Activated CD8-positive, alpha-beta memory T cell treated with anti-CD3 and anti-CD28 coated beads, Interleukin-2, amount 50 U/mL, for 4 hours (primary cell): ENCODE results near the gene ONECUT2.
"Not testable (repeated sequence)": the region's sequence is repeated elsewhere in the genome, so short reads cannot be mapped to it uniquely, and the experiment has no call there.

Experiments
- DNase-seq: peaks from one replicate; pipeline ENCODE4 v3.0.0-alpha.2; 2020

Gene ONECUT2

DNA sequence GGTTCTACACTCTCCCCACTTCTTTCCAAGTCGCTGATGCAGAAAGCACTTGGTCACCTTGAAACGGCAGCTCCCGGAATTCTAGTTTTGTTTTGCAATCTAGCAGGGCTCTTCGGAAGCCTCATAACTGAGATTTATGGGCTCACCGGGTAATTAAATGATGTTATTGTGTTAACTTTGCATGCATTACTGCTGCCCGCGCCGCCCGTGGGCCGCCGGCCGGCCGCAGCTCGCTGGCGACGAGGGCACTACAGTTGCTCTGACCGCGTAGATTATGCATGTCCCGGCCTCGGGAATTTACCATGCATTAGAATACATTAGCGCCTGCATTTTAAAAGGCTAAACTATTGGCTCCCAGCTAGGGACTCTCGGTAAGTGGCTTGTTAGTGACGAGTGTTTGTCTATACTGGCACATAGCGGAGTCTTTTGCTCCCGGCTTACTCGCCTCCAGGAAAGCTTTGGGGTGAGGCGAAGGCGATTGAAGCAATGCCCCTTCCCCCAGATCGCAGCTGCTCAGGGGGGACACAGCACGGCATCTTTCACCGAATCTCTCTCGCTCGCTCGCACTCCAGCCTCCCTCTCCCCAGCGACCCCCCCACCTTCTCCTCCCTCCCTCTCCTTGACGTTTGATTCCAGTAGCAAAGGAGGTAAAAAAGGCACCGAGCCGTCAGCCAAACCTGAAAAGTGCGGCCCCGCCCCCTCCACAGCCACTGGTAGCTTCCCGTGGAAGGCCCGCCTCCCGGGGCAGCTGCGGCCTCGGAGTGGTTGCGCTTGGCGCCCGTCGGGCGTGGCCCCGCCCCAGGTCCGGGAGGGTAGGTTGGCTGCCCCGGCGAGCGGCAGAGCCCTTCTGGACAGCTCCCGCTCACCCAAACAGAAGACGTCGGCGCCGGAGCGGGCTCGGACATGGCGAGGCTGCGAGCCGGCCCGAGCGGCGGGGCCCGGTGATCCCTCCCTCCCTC lies at the start of gene ONECUT2:
ONECUT2 (plus strand) TSS at position 839 of the 959 bp plus-strand sequence. CDS start 343 bp downstream, outside the sequence.
- peak; percentile 54 for DNase-seq

DNA sequence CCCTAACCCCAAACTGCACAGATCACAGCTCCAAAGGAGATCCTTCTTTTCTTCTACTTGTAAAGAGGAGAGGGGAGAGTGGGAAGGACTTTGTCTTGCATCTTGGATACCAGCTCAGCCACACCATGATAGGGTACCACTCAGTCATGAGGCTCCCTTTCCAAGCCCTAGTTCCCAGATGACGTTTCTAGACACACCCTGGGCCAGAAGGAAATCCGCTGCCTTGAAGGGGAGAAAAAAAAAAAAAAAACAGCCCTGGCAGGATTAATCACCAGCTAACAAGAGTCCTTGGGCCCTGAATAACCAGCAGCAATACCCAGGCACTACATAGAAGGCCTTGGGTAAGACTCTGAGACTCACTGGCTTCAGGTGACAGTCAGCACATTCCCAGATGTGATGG lies 45.9 kb upstream of the ONECUT2 start:
- DNase-seq, result no peak

DNA sequence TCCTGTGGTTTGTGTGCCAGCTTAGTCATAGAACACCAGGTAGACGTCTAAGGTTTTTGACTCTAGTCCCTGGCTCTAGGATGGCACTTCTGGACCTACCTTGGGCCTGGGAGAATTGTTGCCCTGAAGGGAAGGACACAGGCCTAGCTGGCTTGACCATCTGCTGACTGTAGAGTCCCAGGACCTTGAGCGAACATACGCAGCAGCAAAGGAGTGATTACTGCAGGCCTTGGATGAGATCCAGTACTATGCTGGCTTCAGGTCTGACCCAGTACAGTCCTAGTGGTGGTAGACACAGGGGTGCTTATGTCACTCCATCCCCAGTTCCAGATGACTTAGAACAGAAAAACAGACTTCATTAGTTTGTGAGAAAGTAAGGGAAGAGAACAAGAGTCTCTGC lies 45.1 kb upstream of the ONECUT2 start:
- DNase-seq, result no peak

DNA sequence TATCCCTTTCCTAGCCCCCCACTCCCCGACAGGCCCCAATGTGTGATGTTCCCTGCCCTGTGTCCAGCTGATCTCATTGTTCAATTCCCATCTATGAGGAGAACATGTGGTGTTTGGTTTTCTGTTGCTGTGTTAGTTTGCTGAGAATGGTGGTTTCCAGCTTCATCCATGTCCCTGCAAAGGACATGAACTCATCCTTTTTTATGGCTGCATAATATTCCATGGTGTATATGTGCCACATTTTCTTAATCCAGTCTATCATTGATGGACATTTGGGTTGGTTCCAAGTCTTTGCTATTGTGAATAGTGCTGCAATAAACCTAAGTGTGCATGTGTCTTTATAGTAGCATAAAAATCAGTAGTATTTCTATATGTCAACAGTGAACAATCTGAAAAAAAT lies 40.4 kb upstream of the ONECUT2 start:
- DNase-seq, result not testable (repeated sequence)

DNA sequence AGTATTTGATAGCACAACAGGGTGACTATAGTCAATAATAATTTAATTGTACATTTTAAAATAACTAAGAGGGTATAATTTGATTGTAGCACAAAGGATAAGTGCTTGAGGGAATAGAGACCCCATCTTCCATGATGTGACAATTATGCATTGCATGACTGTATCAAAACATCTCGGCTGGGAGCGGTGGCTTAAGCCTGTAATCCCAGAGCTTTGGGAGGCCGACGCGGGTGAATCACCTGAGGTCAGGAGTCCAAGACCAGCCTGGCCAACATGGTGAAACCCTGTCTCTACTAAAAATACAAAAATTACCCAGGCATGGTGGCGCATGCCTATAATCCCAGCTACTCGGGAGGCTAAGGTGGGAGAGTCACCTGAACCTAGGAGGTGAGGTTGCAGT lies 38.3 kb upstream of the ONECUT2 start:
- DNase-seq, result not testable (repeated sequence)

DNA sequence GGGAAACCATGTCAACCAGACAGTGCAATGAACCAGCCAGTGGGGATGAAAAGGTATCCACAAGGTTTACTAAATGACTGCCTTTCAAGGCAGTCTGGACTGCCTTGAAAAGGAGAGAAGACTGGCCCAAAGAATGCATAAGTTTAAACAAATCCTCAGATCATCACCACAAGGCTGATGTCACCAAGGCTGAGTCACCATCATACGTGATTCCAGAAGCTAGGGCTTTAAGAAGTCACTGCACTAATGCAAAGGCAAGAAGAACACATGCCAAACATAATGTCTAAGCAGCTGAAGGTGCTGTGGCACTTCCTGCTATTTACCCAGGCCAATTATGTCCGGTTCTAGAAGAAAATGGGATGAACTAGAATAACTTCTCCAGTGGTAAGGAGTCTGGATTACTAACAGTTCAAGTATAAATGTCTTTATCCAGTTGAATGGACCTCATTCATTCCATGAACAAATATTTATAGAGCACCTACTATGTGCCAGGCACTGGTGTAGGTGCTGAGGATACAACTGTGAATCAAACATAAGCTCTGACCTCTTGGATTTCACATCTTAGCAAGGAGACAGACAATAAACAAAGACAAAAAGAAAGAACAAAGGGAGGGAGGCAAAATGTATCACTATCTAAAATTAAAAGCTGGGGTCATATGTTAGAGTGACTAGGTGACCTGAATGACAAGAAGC lies 37.6 kb upstream of the ONECUT2 start:
- no peak for DNase-seq

DNA sequence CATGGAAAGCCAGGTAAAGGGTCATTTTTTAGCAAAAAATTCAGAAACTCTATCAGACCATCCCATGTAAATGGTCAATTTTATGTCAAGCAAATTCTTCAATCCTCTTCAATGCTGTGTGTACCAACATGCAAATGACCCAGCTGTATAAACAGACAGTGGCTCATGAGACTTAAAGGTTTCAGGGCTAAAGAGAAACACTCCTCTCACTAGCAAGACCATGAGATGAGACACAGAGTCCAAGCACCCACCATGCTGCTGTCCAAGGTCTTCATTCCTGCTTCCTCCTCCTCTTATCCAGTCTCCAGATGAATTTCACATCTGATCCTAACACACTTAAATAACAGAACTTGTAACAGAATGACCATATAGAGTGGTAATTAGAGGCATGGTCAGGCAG lies 30.8 kb upstream of the ONECUT2 start:
- no peak for DNase-seq

DNA sequence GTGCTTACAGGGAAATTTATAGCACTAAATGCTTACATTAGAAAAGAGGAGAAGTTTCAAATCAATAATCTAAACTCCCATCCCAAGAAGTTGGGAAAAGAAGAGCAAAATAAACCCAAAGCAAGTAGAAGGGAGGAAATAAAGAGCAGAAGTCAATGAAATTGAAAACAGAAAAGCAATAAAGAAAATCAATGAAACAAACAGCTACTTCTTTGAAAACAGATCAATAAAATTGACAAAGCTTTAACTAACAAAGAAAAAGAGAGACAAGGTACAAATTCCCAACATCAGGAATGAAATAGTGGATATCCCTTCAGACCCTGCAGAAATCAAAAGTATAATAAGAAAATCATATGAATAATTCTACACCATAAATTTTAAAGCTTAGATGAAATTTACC lies 25.5 kb upstream of the ONECUT2 start:
- DNase-seq, result no peak

DNA sequence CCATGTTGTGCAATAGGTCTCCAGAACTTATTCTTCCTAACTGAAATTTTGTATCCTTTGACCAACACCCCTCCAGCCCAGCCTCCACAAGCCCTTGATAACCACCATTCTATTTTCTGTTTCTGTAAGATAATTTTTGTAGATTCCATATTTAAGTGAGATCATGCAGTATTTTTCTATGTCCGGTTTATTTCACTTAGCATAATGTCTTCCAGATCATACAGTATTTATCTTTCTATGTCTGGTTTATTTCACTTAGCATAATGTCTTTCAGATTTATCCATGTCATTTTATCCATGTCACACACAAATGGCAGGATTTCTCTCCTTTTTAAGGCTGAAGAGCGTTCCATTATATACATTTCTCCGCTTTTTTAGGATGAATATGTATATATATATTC lies 24.4 kb upstream of the ONECUT2 start:
- no peak for DNase-seq

DNA sequence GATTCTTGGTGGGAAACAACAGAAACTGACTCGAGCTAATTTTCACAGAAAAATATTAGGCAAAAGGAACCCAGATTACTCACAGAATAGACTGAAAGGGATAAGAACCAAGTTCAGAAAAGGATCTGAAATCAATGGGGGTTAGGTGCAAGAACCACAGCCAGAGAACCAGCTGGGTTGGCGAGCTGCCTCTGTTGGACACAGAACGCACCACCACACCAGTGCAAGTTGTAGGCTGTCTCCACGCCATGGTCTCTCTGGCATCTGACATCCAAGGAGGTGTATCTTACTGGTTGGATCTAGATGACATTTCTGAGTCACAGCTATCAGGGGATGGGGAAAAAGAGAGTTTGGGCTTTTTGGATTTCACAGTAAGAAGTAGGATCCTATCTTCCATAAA lies 18.6 kb upstream of the ONECUT2 start:
- DNase-seq, result no peak

DNA sequence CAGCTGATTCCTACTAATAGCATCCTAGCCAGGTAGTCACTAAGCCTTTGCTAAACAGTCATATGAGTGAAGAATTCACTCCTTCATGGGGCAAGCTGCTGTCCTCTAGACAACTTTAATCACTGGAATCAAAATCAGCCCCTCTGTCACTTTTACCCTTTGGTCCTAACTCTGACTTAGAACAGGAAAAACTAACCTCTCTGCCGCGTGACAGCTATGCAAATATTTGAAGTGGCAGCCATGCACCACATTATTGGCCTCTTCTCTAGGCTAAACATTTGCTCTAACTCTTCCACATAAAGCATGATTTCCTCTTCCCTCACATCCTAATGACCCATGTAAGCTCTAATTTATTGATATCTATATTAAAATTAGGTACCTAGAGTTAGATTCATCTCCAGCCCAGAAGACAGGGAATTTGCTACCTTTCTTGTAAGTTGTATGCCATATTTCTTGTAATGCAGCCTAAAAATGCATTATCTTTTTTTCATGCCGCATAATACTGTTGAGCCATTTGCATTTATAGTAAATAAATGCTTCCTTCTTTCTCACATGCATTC lies 12.8 kb upstream of the ONECUT2 start:
- no peak for DNase-seq

DNA sequence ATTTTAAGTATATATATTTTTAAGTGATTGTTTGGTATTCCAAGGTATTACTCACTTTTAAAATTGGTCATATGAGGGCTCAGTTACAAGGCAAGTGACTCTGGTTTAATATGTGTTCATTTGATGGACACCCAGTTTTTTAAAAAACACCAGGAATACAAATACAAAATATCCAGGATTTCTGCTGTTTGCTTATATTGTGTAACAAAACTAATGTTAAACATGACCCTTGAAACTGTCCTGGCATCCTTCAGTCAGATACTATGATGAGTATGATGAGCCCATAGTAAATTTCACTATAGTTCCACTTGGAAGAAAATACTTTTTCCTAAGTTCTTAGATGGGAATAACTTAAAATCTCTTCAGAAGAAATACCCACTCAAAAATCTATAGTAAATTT lies 11.4 kb upstream of the ONECUT2 start:
- no peak for DNase-seq

DNA sequence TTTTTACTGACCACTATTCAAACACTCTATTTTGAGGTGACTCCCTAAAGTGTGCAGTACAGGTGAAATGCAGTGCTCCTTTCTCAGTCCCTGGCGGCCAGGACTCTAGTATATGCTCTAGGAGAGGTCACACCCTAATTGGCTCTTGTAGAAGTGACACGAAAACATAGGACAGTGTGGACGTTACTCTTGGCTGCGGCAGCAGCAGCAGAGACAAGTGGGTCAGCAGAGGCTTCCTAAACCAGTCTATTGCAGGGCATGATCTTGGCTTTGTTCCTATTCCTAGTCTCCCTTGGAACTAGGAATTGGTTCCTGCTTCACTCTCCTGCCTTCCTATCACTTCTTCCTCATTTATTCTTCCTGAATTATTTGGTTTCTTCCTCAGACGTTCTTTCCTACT lies 10.1 kb upstream of the ONECUT2 start:
- no peak for DNase-seq

DNA sequence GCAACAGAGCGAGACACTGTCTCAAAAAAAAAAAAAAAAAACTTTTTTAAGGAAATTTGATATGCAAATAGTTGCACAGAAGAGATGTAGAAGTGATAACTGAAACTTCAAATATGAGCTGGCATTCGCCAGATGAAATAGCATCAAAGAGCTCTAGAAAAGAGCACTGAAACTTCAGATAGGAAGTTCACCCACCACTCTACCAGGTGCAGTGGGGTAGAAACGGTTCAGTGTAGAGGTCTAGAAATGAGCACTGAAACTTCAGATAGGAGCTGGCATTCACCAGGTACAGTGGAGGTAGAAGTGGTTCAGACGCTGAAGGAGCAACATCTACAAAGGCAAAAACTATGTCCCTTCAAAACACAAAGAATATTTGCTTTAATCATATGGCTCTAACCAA lies 9.0 kb upstream of the ONECUT2 start:
- DNase-seq, result no peak

DNA sequence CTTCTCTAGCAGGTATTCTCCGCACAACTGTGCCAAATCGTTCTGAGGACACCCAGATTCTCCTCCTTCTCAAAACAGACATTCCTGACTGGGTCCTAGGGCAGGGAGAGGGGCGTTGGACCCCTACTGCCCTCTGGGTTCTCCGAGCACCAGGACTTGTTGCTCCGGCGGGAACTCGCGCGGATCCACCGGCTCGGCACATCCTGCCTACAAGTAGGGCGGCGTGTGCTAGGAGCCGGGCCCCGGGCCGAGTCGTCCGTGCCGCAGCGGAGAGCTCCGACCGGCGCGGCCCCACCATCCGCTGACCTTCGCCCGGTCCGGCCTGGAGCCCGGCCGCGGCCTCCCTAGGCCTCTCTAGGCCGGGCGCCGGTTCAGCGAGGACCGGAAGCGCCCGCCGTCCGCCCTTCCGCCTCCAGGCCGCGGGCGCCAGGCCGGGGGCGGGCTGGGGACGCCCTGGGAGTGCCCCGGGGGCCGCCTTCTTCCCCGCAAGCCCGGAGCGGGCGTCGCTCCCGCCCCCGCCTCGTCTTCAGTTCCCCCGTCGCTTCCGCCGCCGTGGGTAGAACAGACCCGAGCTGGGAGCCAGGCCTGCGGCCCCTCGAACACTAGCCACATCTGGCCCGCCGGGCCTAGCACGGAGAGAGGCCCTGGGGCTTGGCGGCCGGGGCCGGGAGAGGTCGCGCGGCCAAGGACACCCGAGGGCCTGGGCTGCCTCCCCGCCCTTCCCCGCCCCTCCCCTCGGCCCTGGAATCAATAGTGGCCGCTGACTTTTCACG lies 7.6 kb upstream of the ONECUT2 start:
- DNase-seq, result no peak

DNA sequence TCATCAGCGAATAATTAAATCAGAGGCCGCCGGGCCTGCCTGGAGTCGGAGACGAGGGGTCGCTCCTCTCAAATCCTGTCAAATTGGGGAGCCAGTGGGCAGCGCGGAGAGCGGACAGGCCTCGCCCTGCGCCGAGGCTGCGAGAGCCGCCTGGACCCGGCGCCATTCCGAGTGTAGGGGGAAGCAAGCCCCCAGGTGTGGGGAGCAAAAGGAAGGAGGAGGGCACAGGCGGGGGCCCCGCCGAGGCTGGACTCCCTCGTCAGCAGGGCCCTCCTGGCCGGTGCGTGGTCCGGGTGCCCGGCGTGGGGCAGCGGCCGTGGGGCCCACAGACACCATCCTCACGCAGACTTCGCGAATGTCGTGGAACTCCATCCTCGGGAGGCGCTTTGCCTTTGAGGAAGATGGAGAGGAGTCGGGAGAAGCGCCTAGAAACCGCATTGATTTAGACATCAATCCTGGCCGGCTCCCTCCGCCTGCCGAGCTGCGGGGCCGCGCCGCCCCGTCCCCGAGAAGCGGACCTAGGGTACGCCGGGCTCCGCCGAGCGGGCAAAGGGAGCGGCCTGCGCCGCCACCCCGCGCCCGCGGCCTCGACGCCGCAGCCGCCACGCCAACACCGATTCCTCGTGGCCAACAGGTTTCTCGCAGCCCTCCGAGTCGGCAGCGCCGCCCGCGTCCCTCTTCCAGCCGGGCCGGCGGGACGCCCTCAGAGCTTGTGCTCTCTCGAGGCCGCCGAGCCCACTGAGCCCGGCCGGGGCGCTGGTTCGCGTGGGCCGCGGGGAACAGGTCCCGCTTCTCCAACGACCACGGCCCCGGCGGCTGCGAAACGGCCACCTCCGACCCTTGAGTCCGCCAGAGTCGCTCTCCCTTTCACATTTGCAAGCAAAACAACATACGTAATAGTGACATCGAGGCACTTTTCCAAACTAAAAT lies 6.7 kb upstream of the ONECUT2 start:
- DNase-seq, result no peak

DNA sequence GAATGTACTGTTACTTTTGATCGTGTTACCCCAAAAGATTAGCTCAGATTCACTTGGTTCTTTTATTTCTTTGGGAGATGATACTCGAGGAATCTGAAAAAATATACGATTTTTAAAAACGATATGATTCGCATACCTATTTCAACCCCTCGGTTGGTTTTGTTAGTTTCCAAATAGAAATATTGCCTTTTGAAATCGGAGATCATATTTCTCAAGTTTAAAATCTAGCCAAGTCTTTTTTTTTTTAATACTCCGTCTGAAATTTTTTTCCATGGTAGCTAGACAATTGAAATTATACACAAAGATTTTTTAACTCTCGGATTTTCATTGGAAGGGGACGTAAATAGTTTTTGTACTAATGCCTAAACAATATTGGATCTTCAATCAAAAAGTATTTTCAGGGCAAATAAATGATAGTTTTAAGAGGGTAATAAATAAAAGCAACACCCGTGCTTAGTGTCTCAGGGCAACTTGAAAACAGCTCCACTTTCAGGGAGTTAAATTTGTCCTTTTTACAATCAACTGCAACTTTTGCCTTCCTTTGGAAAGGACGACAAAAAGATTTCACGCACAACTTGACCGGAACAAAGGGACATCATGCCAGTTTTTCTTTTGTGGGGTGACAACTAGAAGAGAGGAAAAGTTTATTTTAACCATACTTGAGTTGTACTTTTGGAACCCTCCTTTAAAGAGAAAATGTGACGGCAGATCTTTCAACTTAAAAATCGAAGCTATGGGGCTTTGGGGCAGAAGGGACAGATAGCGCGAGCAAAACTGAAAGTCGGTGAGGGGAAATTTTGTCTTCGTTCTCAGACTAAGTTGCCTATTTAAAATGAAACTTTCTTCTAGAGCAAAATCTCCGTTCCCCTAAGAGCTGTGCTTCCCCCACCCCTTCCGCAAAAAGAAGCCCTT lies 5.8 kb upstream of the ONECUT2 start:
- no peak for DNase-seq

DNA sequence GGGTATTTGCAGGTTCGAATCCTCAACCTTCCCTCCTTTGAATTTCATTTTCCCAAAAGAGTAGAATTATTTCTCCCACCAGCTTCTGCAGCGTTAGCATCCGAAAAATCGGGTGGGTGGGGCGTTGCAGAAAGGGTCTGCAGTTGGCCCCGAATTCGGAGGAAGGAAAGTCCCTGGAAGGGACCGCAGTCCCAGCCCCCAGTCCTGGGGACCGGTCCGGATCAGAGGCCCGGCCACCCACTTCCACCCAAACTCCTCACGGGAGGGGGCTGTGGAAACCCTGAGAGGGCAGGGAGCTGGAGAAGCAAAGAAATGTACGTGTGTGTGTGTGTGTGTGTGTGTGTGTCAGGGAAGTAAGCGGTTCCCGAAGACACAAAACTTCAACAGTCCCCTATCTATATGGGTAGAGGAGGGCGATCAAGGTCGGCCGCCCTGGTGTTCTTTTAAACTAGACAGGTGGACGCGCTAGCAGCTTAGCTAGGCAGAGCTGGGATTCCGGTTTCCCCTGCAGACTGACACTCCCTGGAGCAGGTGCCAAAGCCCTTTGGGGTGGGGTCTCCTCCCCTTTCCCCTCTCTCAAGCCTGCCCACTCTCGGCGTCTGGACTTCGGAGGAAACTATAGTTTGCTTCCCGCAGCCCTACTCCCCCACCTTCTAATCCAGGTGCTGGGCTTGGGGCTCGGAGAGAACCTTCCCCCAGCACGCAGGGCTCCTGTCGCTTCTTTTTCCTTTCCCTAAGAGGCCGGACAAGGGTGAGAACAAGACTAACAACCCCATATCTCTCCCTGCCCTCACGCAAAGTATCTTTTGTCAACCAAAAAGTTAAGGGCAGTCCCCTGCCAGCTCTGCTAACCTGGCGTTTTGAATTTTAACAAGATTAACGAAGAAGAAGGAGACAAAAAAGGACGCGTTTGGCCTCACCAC lies 4.8 kb upstream of the ONECUT2 start:
- no peak for DNase-seq

DNA sequence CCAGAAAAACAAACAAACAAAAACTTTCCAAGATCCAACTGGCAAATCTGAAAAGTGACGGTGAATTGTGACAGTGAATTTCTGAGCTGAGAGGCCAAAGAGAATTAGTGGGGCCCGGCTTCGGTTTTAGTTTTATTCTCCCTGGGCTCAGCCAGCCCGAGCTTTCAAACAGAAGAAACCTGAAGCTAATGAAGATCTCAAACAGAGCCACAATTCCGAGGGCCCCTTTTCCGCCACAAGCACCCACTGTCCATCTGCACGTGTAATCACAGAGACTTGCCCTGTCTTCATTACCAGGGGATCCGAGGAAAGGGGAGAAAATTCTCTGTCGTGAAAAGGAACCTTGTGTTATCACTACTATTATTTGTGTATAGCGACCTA lies 4.2 kb upstream of the ONECUT2 start:
- DNase-seq, result no peak
